K562 (cell line): Measurements from ENCODE around the gene RAB13. TPM values are rescaled to one million over a fixed set of nuclear protein-coding genes. Genes with fewer than 3 reads are reported as not detected.

Experiments used
- CCNT2 ChIP-seq: IDR thresholded peaks from 2 replicates; pipeline ENCODE4 v1.6.1; 2011; ENCODE audit warnings: borderline replicate concordance, low read depth, mild to moderate bottlenecking, moderate library complexity, mixed read lengths, low read length; ENCODE audit not compliant: insufficient read length; ENCODE audit errors: extremely low read depth
- ELF2 ChIP-seq: fragments of 250-450 bp; sonication (Bioruptor Pico); IDR thresholded peaks from 2 replicates; pipeline ENCODE4 v1.5.0; 2021; ENCODE audit warnings: mild to moderate bottlenecking
- ELF4 ChIP-seq: fragments of 450-650 bp; formaldehyde crosslinking; IDR thresholded peaks from 2 replicates; pipeline ENCODE4 v1.4.0; 2022; ENCODE audit warnings: missing genetic modification characterization
- GABPA ChIP-seq: fragments of 200-800 bp; sonication (Bioruptor generic); conservative IDR thresholded peaks from 2 replicates; pipeline ENCODE4 v1.6.1; 2016; ENCODE audit warnings: low read depth, missing genetic modification characterization, missing compliant biosample characterization
- GABPB1 ChIP-seq: sonication (generic); formaldehyde crosslinking; IDR thresholded peaks from 2 replicates; pipeline ENCODE4 v1.8.0; 2022; ENCODE audit warnings: mild to moderate bottlenecking, missing genetic modification reagents
- GATAD2A ChIP-seq: fragments of 450-650 bp; IDR thresholded peaks from 2 replicates; pipeline ENCODE4 v1.6.1; 2017
- MAZ ChIP-seq, 2 experiments: fragments of 450-650 bp in 1 of 2; sonication (generic) in 1 of 2; formaldehyde crosslinking; IDR thresholded peaks in 1 of 2; conservative IDR thresholded peaks in 1 of 2; 2 replicates each; pipeline versions ENCODE4 v1.4.0 to v1.5.0; 2020; ENCODE audit warnings: mild to moderate bottlenecking in 1 of 2, missing genetic modification reagents in 1 of 2
- NFATC3 ChIP-seq: fragments of 450-650 bp; IDR thresholded peaks from 2 replicates; pipeline ENCODE4 v1.6.1; 2017; ENCODE audit warnings: mild to moderate bottlenecking
- PHF8 ChIP-seq: fragments of 200-600 bp; sonication (generic); IDR thresholded peaks from 2 replicates; pipeline ENCODE4 v1.6.1; 2012; ENCODE audit warnings: mixed run types, mild to moderate bottlenecking, inconsistent platforms, low read length, moderate library complexity, borderline replicate concordance
- SMAD2 ChIP-seq: fragments of 150-350 bp; IDR thresholded peaks from 2 replicates; pipeline ENCODE4 v1.6.1; 2014; ENCODE audit warnings: low read depth, mild to moderate bottlenecking, low read length
- STAT6 ChIP-seq: sonication (generic); formaldehyde crosslinking; IDR thresholded peaks from 2 replicates; pipeline ENCODE4 v1.8.1; 2023; ENCODE audit warnings: mild to moderate bottlenecking, missing genetic modification reagents
- TAL1 ChIP-seq: fragments of 450-650 bp; IDR thresholded peaks from 2 replicates; pipeline ENCODE4 v1.6.1; 2016; ENCODE audit warnings: mild to moderate bottlenecking
- TFAM ChIP-seq: fragments of 250-450 bp; sonication (Bioruptor Pico); conservative IDR thresholded peaks from 2 replicates; pipeline ENCODE4 v1.5.0; 2021; ENCODE audit warnings: mild to moderate bottlenecking, moderate library complexity
- ZBTB2 ChIP-seq: fragments of 450-650 bp; IDR thresholded peaks from 2 replicates; pipeline ENCODE4 v1.6.1; 2016; ENCODE audit warnings: antibody characterized with exemption
- ZBTB5 ChIP-seq: fragments of 450-650 bp; IDR thresholded peaks from 2 replicates; pipeline ENCODE4 v1.6.1; 2017; ENCODE audit warnings: antibody characterized with exemption
- ZNF134 ChIP-seq: fragments of 250-450 bp; sonication (Bioruptor Pico); conservative IDR thresholded peaks from 2 replicates; pipeline ENCODE4 v1.4.0; 2020
- ZNF24 ChIP-seq: fragments of 450-650 bp; IDR thresholded peaks from 2 replicates; pipeline ENCODE4 v1.6.1; 2016
- ZNF280A ChIP-seq: fragments of 450-650 bp; IDR thresholded peaks from 2 replicates; pipeline ENCODE4 v1.6.1; 2018; ENCODE audit warnings: mild to moderate bottlenecking, low read depth; ENCODE audit not compliant: partially characterized antibody
- ZNF561 ChIP-seq: fragments of 450-650 bp; formaldehyde crosslinking; conservative IDR thresholded peaks from 2 replicates; pipeline ENCODE4 v1.4.0; 2020; ENCODE audit warnings: mild to moderate bottlenecking, moderate library complexity
- ZZZ3 ChIP-seq: fragments of 450-650 bp; IDR thresholded peaks from 2 replicates; pipeline ENCODE4 v1.6.1; 2016; ENCODE audit warnings: antibody characterized with exemption, mild to moderate bottlenecking, moderate library complexity
- polyA plus RNA-seq, 8 experiments: library from polyadenylated mRNA; depleted of rRNA in 4 of 8; stranded (reverse) in 5 of 8; unstranded in 3 of 8; fragments of >200 nt; fragmentation: Nextera tagmentation in 2 of 8; fragmentation: Illumina TruSeq in 1 of 8; extraction: Ambion mirVana in 2 of 8; extraction: Trizol in 1 of 8; gene quantifications; 2 replicates each; pipeline versions ENCODE4 v1.2.1 to v1.2.3, GENCODE V29; 2011 to 2014; ENCODE audit warnings: inconsistent platforms in 1 of 8, missing spikeins in 1 of 8
- total RNA-seq, 7 experiments: library from RNA; depleted of rRNA in 6 of 7; stranded (reverse); fragments of >200 nt in 6 of 7; fragmentation: Illumina TruSeq in 2 of 7; extraction: Trizol in 2 of 7; gene quantifications; 2 replicates each; pipeline versions ENCODE4 v1.2.1 to v1.2.3, GENCODE V29; 2011 to 2021; ENCODE audit warnings: low replicate concordance in 1 of 7

RAB13 gene
- total and polyA plus RNA-seq, 9 of the 15 experiments (the other 6 are each of a cell fraction or from before 2014, with no cell fraction given), result 22.3 to 100 (median 39.8) TPM

- no peak for TF ChIP-seq ZBTB5
- TF ChIP-seq ZNF561 (CRISPR knock-in tag), result no peak
- peak; percentile 97 for TF ChIP-seq GABPA (tag)
- TF ChIP-seq TFAM, result no peak
- no peak for TF ChIP-seq GATAD2A
- TF ChIP-seq SMAD2, result no peak
- TF ChIP-seq PHF8, result peak; percentile 91; the same call in 1 of the 2 replicates
- peak; percentile 53 for TF ChIP-seq CCNT2
- peak; percentile 43 to 84 for TF ChIP-seq MAZ (CRISPR knock-in tag; conservative IDR thresholded peaks at IDR 0.05 in 1 of 2, IDR thresholded peaks at IDR 0.05 in 1 of 2)
- no peak for TF ChIP-seq NFATC3
- TF ChIP-seq GABPB1 (CRISPR knock-in tag), result peak; percentile 97
- TF ChIP-seq ZNF24, result no peak
- no peak for TF ChIP-seq STAT6 (CRISPR knock-in tag)
- TF ChIP-seq ELF2 (CRISPR knock-in tag), result peak; percentile 95
- TF ChIP-seq TAL1, result no peak
- peak; percentile 42 for TF ChIP-seq ZNF134 (CRISPR knock-in tag)
- no peak for TF ChIP-seq ZNF280A
- no peak for TF ChIP-seq ZZZ3
- peak; percentile 93 for TF ChIP-seq ELF4
- no peak for TF ChIP-seq ZBTB2
Observed at GRCh38 chr1:153958111-153958960, 27.8 kb downstream of the RAB13 start, which contains the start of gene CRTC2 (continued).
